ENCODE results near the gene TTBK1. TPM values are rescaled to one million over a fixed set of nuclear protein-coding genes. Genes with fewer than 3 reads are reported as not detected.

The TTBK1 gene
- total RNA-seq, 2 donors from 2014 or later, result 0.26 to 0.33 TPM

DNA sequence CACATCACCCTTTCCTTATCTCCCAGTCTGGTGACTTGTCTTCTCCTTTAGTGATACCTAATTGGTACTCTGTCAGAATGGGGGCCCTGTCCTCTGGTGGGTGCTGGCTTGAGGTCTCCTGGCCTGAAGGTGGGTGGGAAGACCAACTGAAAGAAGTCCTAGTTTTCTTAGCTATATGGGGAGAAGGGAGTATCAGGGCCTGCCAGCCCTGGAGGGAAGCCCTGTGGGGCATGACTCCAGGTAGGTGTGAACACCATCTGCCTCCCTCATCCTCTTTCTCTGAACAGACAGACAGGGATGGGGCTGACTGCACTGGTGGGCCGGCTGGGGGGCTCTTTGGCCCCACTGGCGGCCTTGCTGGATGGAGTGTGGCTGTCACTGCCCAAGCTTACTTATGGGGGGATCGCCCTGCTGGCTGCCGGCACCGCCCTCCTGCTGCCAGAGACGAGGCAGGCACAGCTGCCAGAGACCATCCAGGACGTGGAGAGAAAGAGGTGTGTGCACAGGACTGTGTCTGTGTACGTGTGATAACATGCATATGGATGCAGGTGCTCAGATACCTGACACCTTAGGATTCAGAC is 60.6 kb downstream of the TTBK1 start:
- 80% methylated on average over 8 of the region's 8 CpGs for WGBS, 2 donors
- no peak for ATAC-seq
- DNase-seq, result no peak
- no peak for TF ChIP-seq POLR2A (IDR thresholded peaks at IDR 0.05)
- TF ChIP-seq, protein P1, sequence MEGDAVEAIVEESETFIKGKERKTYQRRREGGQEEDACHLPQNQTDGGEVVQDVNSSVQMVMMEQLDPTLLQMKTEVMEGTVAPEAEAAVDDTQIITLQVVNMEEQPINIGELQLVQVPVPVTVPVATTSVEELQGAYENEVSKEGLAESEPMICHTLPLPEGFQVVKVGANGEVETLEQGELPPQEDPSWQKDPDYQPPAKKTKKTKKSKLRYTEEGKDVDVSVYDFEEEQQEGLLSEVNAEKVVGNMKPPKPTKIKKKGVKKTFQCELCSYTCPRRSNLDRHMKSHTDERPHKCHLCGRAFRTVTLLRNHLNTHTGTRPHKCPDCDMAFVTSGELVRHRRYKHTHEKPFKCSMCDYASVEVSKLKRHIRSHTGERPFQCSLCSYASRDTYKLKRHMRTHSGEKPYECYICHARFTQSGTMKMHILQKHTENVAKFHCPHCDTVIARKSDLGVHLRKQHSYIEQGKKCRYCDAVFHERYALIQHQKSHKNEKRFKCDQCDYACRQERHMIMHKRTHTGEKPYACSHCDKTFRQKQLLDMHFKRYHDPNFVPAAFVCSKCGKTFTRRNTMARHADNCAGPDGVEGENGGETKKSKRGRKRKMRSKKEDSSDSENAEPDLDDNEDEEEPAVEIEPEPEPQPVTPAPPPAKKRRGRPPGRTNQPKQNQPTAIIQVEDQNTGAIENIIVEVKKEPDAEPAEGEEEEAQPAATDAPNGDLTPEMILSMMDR (IDR thresholded peaks at IDR 0.05), result no peak
- Histone ChIP-seq H3K27me3 (no peaks in the 10 kb centered on the region), H3K4me3 (no peak overlapping the region), H3K27ac (no peak overlapping the region), H3K4me1 (peaks cover 9% of the 10 kb centered on the region), H3K9me3 (no peaks in the 10 kb centered on the region), H3K36me3 (replicated peaks in 1 of 2; ENCODE audit: insufficient read depth in 1 of 2, low read depth in 2 of 2) (no peaks in the 10 kb centered on the region)
- intact Hi-C loops (cut with DNase I), result no loop called here

DNA sequence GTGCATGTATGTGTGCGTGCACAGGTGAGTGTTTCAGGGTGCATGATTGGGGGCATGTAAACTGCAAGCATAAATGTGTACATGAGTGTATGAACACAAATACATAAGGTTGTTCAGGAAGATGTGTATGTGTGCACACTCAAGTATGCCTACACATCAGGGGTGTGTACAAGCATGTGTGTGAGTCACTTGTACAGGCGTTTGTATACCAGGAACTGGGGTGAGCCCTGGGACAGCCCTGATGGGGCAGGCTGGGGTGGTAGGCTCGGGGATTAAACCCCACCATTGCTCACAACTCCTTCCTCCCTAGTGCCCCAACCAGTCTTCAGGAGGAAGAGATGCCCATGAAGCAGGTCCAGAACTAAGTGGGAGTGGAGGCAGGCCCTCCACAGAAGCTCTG is 61.1 kb downstream of the TTBK1 start:
- Histone ChIP-seq H3K4me1 (peaks cover 14% of the 10 kb centered on the region), H3K36me3 (replicated peaks in 1 of 2; ENCODE audit: insufficient read depth in 1 of 2, low read depth in 2 of 2) (no peaks in the 10 kb centered on the region), H3K4me3 (no peak overlapping the region), H3K27me3 (no peaks in the 10 kb centered on the region), H3K9me3 (no peaks in the 10 kb centered on the region), H3K27ac (no peak overlapping the region)
- DNase-seq (no peak), ATAC-seq (no peak)
- intact Hi-C loops (cut with DNase I), result no loop called here
- TF ChIP-seq, protein P1 (IDR thresholded peaks at IDR 0.05), result no peak
- no peak for TF ChIP-seq POLR2A (IDR thresholded peaks at IDR 0.05)
- 79 to 82% methylated on average over 3 of the region's 3 CpGs for WGBS, 2 donors

DNA sequence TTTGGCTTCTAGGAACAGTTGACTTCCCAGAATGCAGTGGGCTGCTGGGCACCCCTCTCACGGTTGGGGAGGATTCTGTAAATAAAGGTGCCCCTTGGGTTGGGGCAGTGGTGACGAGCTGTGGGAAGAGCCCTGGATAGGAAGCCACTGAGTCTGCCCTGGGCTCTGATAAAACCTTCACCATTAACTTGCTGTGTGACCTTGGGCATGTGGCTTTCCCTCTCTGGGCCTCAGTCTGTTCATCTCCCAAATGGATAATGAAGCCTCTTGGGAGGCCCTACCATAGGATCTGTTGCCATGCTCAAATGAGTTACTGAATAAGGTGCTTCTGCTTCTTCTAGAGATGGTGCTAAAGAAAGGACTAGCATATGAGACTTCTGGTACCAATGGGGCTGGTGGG is 61.6 kb downstream of the TTBK1 start:
- no peak for DNase-seq
- Histone ChIP-seq H3K27me3 (no peaks in the 10 kb centered on the region), H3K4me1 (peaks cover 14% of the 10 kb centered on the region), H3K27ac (no peak overlapping the region), H3K4me3 (no peak overlapping the region), H3K36me3 (replicated peaks in 1 of 2; ENCODE audit: insufficient read depth in 1 of 2, low read depth in 2 of 2) (no peaks in the 10 kb centered on the region), H3K9me3 (no peaks in the 10 kb centered on the region)
- TF ChIP-seq, protein P1 (IDR thresholded peaks at IDR 0.05), result no peak
- TF ChIP-seq POLR2A (IDR thresholded peaks at IDR 0.05), result no peak
- intact Hi-C loops (cut with DNase I), result no loop called here
- WGBS, 2 donors, result 67 to 100% methylated on average over 1 to 2 of the region's 2 CpGs
- ATAC-seq, result no peak

DNA sequence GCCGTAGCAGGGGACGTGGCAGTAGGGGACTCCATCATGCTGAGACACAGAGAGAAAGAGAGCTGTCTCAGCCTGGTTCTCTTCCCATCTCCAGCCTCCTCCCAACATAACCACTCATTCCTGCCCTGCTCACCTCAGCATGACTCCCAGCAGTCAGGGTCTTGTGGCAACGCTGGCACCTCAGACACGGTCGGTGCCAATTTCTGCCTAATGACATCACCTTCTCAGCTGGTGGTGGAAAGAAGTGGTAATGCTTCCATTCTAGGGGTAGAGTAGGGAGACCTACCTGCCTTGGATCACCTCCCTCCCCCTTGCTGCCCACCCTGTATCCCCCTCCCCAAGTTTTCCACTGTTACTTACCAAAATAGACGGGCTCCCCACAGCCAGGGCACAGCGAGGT is 62.8 kb downstream of the TTBK1 start:
- intact Hi-C loops (cut with DNase I), result no loop called here
- no peak for ATAC-seq
- no peaks in the 10 kb centered on the region for H3K9me3 ChIP-seq
- H3K27ac ChIP-seq, result no peak overlapping the region
- H3K4me1 ChIP-seq, result peaks cover 14% of the 10 kb centered on the region
- 84 to 92% methylated on average over 5 to 7 of the region's 7 CpGs for WGBS, 2 donors
- TF ChIP-seq, protein P1 (IDR thresholded peaks at IDR 0.05), result no peak
- TF ChIP-seq POLR2A (IDR thresholded peaks at IDR 0.05), result no peak
- DNase-seq, result no peak
- H3K27me3 ChIP-seq, result no peaks in the 10 kb centered on the region
- H3K36me3 ChIP-seq (replicated peaks in 1 of 2; ENCODE audit: insufficient read depth in 1 of 2, low read depth in 2 of 2), result no peaks in the 10 kb centered on the region
- no peak overlapping the region for H3K4me3 ChIP-seq

DNA sequence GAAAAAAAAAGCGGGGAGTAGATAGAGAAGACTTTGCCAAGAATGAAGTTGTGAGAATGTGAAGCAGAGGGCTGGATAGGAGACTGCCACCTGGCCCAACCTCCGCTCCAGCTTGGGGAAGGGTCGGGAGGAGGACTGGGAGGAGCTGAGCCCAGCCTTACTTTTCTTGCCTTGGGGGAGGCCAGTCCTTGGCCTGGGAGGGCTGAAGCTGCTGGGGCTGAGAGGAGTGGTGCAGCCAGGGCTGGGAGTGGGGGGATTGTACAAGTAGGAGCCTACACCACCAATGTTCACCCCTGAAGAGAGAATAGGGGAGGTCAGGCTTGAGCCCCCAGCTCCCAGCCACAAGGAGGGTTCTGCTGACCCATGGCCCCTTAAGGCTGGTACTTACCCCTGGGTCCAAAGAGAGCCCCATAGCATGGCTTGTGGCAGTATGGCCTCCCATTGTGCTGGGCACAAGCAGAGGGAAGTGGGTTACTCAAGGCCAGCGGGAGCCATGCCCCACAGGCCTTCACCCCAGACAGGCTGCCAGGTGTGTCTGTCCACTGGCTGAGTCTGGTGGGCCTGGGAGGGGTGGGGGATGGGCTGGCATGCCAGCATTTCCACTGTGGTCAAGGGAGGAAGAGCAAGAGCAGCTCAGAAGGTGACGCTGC is 64.3 kb downstream of the TTBK1 start:
- intact Hi-C loops (cut with DNase I), result no loop called here
- ATAC-seq (no peak), DNase-seq (no peak)
- no peak overlapping the region for H3K4me3 ChIP-seq
- H3K27me3 ChIP-seq, result no peaks in the 10 kb centered on the region
- 84 to 88% methylated on average over 4 to 5 of the region's 5 CpGs for WGBS, 2 donors
- H3K36me3 ChIP-seq (replicated peaks in 1 of 2; ENCODE audit: insufficient read depth in 1 of 2, low read depth in 2 of 2), result no peaks in the 10 kb centered on the region
- H3K9me3 ChIP-seq, result no peaks in the 10 kb centered on the region
- H3K27ac ChIP-seq, result peak overlapping the region in 1 of 4 donors; percentile 24
- H3K4me1 ChIP-seq, result peaks cover 14% of the 10 kb centered on the region
- TF ChIP-seq POLR2A (IDR thresholded peaks at IDR 0.05), result no peak
- TF ChIP-seq, protein P1 (IDR thresholded peaks at IDR 0.05), result no peak

All from body of pancreas (tissue), 4 donors.